Calu3 (cell line): Measurements from ENCODE around the gene TTC9B. TPM values are rescaled to one million over a fixed set of nuclear protein-coding genes. Genes with fewer than 3 reads are reported as not detected.

ENCODE experiments used
- BruUV-seq: library from RNA; stranded (reverse); fragments of 400-500 nt; replicated peaks from 2 replicates; lab custom pipeline; 2021; lab: Mats Ljungman, UMichigan
- CTCF ChIA-PET: fragments of 300-600 bp; sonication (Branson Sonifier 250); formaldehyde crosslinking; loops from one replicate; lab custom pipeline; 2022; ENCODE audit warnings: antibody characterized with exemption; lab: Charles Lee
- DNase-seq: peaks from one replicate; pipeline ENCODE4 v3.0.0; 2022
- H3K27ac Mint-ChIP-seq: one replicate; pipeline ENCODE4 v1.8.0; 2022; ENCODE audit warnings: mixed read lengths; ENCODE audit not compliant: unreplicated experiment
- H3K27me3 Mint-ChIP-seq: one replicate; pipeline ENCODE4 v1.8.0; 2022; ENCODE audit warnings: mixed read lengths; ENCODE audit not compliant: unreplicated experiment
- H3K36me3 Mint-ChIP-seq: one replicate; pipeline ENCODE4 v1.8.0; 2022; ENCODE audit warnings: mild to moderate bottlenecking, moderate library complexity, mixed read lengths; ENCODE audit not compliant: insufficient read depth, unreplicated experiment
- H3K4me1 Mint-ChIP-seq: one replicate; pipeline ENCODE4 v1.8.0; 2022; ENCODE audit warnings: mild to moderate bottlenecking, low read depth, mixed read lengths; ENCODE audit not compliant: unreplicated experiment
- H3K4me3 Mint-ChIP-seq: one replicate; pipeline ENCODE4 v1.8.0; 2022; ENCODE audit warnings: mild to moderate bottlenecking, low read depth, moderate library complexity, mixed read lengths; ENCODE audit not compliant: unreplicated experiment
- H3K9me3 Mint-ChIP-seq: one replicate; pipeline ENCODE4 v1.8.0; 2022; ENCODE audit warnings: low read depth, mixed read lengths; ENCODE audit not compliant: unreplicated experiment
- intact Hi-C: fragments of 100-400 bp; cut with micrococcal nuclease; formaldehyde crosslinking; loops from one replicate; pipeline ENCODE4 v1.10.0; 2022; ENCODE audit not compliant: unreplicated experiment
- total RNA-seq: library from RNA; stranded (reverse); gene quantifications from 2 replicates; pipeline ENCODE4 v1.2.3, GENCODE V29; 2022
- TF ChIP-seq, protein P1 (sequence below): fragments of 200-600 bp; IDR thresholded peaks from one replicate; pipeline ENCODE4 v1.8.0; 2022; ENCODE audit warnings: antibody characterized with exemption; ENCODE audit not compliant: unreplicated experiment

TTC9B gene
- total RNA-seq, 1 experiment from 2014 or later, result not detected

DNA sequence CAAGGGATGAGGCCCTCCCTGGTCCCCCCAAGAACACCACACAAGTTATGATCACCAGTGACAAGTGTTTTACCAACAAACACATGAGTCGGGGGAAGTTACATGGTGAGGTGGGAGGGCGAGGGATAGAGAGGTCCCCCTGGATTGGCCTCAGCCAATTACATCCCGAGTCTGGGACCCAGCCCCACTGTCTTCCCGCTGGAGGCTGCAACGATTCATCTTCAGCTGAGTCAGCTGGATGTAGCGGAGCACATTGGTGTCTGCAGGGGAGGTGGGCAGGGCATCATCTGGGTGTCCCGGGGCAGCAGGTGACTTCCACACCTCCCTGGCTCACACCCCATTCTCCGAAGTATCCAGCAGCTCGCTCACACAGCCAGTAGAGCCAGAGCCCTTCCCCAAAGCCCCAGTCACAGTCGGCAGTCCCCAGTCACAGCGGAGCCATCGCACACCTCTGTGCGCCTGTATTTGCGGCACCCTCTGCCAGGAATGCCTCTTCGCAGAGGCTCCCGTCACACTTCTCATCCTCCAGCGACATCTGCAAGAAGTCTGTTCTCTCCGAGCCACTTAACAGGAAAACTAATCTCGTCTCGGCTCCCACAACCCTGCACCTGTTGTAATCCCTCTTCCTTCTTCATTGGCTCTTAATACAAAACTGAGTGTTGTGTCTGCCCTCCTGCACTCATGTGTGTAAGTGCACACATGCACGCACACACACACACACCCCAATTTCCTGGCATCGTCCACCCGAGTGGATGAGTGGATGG is 2.0 kb downstream of the TTC9B start:
- DNase-seq, result no peak
- H3K4me1 Mint-ChIP-seq, result peaks cover 33% of the 10 kb centered on the region
- peaks cover 20% of the 10 kb centered on the region for H3K36me3 Mint-ChIP-seq
- CTCF ChIA-PET, result interaction anchor here (0.6 kb wide), 2 partner anchors 9 to 18 kb away, joined by 5 to 6 read pairs; no protein-coding TSS in a partner anchor
- peaks cover 16% of the 10 kb centered on the region for H3K27me3 Mint-ChIP-seq
- peak overlapping the region; percentile 65 for H3K4me3 Mint-ChIP-seq
- H3K27ac Mint-ChIP-seq, result peak overlapping the region; percentile 33
- TF ChIP-seq, protein P1, sequence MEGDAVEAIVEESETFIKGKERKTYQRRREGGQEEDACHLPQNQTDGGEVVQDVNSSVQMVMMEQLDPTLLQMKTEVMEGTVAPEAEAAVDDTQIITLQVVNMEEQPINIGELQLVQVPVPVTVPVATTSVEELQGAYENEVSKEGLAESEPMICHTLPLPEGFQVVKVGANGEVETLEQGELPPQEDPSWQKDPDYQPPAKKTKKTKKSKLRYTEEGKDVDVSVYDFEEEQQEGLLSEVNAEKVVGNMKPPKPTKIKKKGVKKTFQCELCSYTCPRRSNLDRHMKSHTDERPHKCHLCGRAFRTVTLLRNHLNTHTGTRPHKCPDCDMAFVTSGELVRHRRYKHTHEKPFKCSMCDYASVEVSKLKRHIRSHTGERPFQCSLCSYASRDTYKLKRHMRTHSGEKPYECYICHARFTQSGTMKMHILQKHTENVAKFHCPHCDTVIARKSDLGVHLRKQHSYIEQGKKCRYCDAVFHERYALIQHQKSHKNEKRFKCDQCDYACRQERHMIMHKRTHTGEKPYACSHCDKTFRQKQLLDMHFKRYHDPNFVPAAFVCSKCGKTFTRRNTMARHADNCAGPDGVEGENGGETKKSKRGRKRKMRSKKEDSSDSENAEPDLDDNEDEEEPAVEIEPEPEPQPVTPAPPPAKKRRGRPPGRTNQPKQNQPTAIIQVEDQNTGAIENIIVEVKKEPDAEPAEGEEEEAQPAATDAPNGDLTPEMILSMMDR, result no peak
- no peaks in the 10 kb centered on the region for H3K9me3 Mint-ChIP-seq
- intact Hi-C loops, result no loop called here
- no TSS peak for BruUV-seq

DNA sequence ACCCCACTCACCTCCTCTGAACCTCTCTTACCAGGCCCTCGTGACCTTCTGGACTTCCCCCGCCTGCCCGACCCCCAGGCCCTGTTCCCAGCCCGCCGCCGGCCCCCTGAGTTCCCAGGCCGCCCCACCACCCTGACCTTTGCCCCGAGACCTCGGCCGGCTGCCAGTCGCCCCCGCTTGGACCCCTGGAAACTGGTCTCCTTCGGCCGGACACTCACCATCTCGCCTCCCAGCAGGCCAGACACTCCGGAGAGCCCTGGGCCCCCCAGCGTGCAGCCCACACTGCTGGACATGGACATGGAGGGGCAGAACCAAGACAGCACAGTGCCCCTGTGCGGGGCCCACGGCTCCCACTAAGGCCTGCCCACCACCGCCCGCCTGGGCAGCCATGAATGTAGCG is 3.2 kb downstream of the TTC9B start:
- no TSS peak for BruUV-seq
- Mint-ChIP-seq H3K4me1 (peaks cover 26% of the 10 kb centered on the region), H3K9me3 (no peaks in the 10 kb centered on the region), H3K36me3 (peaks cover 20% of the 10 kb centered on the region), H3K27me3 (peaks cover 16% of the 10 kb centered on the region), H3K27ac (no peak overlapping the region), H3K4me3 (no peak overlapping the region)
- CTCF ChIA-PET, result no interaction called here
- intact Hi-C loops, result no loop called here
- TF ChIP-seq, protein P1, result no peak
- no peak for DNase-seq

DNA sequence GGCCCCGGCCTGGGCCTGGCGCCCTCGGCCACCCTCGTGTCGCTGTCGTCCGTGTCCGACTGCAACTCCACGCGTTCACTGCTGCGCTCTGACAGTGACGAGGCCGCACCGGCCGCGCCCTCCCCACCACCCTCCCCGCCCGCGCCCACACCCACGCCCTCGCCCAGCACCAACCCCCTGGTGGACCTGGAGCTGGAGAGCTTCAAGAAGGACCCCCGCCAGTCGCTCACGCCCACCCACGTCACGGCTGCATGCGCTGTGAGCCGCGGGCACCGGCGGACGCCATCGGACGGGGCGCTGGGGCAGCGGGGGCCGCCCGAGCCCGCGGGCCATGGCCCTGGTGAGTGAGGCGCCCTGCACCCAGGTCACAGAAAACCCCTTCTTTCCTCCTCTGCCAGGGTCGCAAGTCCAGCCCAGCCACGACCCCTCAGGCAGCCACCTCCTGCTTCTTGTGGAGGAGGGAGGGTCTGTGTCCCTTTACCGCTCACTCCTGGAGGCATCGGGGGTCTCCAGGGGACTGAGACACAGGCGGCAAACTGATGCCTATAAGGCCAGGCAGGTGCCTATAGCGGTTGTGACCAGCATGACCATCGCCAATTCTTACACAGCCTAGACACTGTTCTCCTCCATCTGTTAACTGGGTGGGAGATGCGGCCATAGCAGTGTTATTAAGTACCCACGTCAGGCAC is 4.2 kb downstream of the TTC9B start:
- no peak overlapping the region for H3K27ac Mint-ChIP-seq
- H3K4me1 Mint-ChIP-seq, result peaks cover 17% of the 10 kb centered on the region
- no TSS peak for BruUV-seq
- no peak overlapping the region for H3K4me3 Mint-ChIP-seq
- CTCF ChIA-PET, result interaction anchor here (0.6 kb wide), 1 partner anchor 69 kb away, joined by 4 read pairs; no protein-coding TSS in a partner anchor
- TF ChIP-seq, protein P1, result no peak
- DNase-seq, result no peak
- peaks cover 16% of the 10 kb centered on the region for H3K27me3 Mint-ChIP-seq
- H3K9me3 Mint-ChIP-seq, result no peaks in the 10 kb centered on the region
- intact Hi-C loops, result no loop called here
- H3K36me3 Mint-ChIP-seq, result peaks cover 24% of the 10 kb centered on the region

DNA sequence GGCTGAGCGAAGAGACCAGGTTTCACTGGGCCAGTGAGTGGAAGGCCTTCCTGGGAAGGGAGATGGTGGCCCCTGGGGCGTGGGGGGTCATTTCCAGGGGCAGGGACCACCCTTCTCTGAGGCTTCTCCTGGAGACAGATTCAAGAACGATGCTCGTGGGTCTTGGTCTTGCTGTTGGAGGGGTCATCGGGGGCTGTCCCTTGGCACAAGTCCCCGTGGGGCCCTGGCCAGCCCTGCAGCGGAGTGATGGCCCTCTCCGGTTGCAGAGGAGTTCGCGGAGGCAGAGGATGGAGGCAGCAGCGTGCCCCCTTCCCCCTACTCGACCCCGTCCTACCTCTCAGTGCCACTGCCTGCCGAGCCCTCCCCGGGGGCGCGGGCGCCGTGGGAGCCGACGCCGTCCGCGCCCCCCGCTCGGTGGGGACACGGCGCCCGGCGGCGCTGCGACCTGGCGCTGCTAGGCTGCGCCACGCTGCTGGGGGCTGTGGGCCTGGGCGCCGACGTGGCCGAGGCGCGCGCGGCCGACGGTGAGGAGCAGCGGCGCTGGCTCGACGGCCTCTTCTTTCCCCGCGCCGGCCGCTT is 4.8 kb downstream of the TTC9B start:
- Mint-ChIP-seq H3K9me3 (no peaks in the 10 kb centered on the region), H3K27me3 (peaks cover 16% of the 10 kb centered on the region), H3K27ac (no peak overlapping the region), H3K4me1 (peaks cover 12% of the 10 kb centered on the region), H3K36me3 (peaks cover 24% of the 10 kb centered on the region), H3K4me3 (no peak overlapping the region)
- TF ChIP-seq, protein P1, result no peak
- no peak for DNase-seq
- CTCF ChIA-PET, result no interaction called here
- BruUV-seq, result no TSS peak
- intact Hi-C loops, result no loop called here
